ENCODE measurements around the gene INTS6. TPM values are rescaled to one million over a fixed set of nuclear protein-coding genes. Genes with fewer than 3 reads are reported as not detected.

The INTS6 gene
- total RNA-seq, 1 donor, result 69.1 TPM

DNA sequence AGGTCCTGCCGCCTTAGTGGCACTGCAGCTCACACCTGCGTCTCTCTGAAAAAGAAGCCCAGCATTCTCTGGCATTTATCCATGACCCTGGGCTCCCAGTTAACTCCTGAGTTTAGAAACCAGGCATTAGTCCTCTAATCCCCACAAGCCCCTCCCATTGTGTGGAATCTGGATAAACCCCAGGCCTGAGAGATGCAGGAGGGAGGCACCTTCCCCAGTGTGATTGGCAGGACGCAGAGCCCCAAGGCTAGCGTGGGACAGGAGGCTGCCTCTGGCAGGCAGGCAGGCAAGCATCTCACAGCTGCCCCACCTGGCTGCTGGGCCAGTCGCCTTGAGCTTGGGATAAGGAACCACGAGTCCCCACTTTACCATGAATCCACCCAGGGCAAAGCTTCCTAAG, 124.3 kb downstream of the INTS6 start:
- no peak overlapping the region for H3K4me3 ChIP-seq (ENCODE audit: low read depth, low read length)
- no peak for DNase-seq (ENCODE audit: low read depth)
- TF ChIP-seq, protein P1, sequence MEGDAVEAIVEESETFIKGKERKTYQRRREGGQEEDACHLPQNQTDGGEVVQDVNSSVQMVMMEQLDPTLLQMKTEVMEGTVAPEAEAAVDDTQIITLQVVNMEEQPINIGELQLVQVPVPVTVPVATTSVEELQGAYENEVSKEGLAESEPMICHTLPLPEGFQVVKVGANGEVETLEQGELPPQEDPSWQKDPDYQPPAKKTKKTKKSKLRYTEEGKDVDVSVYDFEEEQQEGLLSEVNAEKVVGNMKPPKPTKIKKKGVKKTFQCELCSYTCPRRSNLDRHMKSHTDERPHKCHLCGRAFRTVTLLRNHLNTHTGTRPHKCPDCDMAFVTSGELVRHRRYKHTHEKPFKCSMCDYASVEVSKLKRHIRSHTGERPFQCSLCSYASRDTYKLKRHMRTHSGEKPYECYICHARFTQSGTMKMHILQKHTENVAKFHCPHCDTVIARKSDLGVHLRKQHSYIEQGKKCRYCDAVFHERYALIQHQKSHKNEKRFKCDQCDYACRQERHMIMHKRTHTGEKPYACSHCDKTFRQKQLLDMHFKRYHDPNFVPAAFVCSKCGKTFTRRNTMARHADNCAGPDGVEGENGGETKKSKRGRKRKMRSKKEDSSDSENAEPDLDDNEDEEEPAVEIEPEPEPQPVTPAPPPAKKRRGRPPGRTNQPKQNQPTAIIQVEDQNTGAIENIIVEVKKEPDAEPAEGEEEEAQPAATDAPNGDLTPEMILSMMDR (IDR thresholded peaks at IDR 0.05; ENCODE audit: insufficient read depth, low read depth, low read length), result no peak

DNA sequence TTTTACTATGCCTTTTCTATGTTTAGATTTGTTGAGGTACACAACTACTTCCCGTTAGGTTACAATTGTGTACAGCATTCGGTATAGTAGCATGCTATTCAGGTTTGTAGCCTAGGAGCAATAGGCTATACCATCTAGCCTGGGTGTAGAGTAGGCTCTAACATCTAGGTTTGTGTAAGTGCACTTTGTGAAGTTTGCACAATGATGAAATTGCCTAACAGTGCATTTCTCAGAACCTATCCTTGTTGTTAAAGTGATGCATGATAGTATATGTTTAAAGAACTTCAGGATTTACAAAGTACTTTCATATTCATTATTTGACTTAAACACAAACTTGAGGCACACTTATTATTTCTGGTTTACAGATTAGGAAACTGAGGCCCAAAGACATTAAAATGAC, 124.9 kb downstream of the INTS6 start:
- DNase-seq (ENCODE audit: low read depth), result no peak

DNA sequence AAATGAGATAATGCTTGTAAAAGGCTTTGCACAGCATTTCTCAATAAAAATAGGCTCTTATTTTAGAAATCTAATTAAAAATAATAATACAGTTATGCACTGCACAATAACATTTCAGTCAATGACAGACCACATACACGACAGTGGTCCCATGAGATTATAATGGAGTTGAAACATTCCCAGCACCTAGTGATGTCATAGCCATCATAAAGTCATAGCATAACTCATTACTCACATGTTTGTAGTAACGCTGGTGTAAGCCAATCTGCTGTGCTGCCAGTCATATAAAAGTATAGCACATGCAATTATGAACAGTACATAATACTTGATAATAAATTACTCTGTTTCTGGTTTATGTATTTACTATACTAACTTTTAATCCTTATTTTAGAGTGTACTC, 126.1 kb downstream of the INTS6 start:
- no peak for DNase-seq (ENCODE audit: low read depth)
- TF ChIP-seq, protein P1 (IDR thresholded peaks at IDR 0.05; ENCODE audit: insufficient read depth, low read depth, low read length), result no peak
- H3K4me3 ChIP-seq (ENCODE audit: low read depth, low read length), result no peak overlapping the region

More for the DNA sequence above, 124.9 kb downstream of the INTS6 start:
- TF ChIP-seq, protein P1 (IDR thresholded peaks at IDR 0.05; ENCODE audit: insufficient read depth, low read depth, low read length), result no peak
- no peak overlapping the region for H3K4me3 ChIP-seq (ENCODE audit: low read depth, low read length)

DNA sequence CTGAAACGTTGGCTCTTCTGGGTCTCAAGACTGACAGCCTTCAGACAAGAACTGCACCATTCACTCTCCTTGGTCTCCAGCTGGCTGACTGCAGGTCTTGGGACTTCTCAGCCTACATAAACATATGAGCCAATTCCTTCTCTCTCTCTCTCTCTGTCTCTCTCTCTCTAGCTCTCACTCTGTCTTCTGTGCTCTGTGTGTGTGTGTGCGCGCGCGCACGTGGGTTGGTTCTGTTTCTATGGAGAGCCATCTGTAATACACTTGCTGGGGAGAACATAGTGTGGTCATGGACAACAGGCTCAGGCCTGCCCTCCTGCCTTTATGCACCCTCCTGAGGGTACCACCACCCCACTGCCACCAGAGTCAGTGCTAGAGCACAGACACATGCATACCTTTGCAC, 127.0 kb downstream of the INTS6 start:
- DNase-seq (ENCODE audit: low read depth), result no peak
- no peak overlapping the region for H3K4me3 ChIP-seq (ENCODE audit: low read depth, low read length)
- TF ChIP-seq, protein P1 (IDR thresholded peaks at IDR 0.05; ENCODE audit: insufficient read depth, low read depth, low read length), result no peak

DNA sequence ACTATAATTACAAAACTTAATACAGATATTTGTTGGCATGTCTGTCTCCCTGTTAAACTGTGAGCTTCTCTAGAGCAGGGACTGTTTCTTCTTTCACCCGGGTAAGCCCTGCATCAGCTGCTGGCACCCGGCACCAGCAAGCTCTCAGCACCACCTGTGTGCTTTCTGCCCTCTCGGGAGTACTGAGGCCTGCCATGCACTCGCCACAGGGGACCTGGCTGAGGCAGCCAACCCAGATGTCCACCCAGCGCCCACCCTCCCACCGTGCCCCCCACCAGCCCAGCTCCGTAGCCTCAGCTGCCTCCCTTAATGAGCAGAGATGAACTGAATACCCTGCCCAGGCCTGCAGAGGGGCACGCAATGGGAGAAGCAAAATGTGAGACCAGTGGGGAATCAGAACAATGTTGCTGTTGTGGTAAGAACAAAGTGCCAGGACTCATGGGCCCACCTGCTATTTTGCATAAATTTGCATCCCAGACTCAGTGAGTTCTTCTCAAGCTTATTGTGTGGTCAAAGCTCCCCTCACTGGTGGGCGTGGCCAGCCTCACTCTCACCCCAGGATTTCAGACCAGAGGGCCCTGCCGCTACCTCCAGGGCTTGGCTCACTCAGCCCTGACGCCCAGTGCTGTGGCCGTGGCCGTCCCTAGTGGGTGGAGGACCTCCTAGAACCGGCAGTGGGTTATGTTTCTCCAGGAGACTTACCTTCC, 128.0 kb downstream of the INTS6 start:
- H3K4me3 ChIP-seq (ENCODE audit: low read depth, low read length), result no peak overlapping the region
- TF ChIP-seq, protein P1 (IDR thresholded peaks at IDR 0.05; ENCODE audit: insufficient read depth, low read depth, low read length), result no peak
- DNase-seq (ENCODE audit: low read depth), result no peak

DNA sequence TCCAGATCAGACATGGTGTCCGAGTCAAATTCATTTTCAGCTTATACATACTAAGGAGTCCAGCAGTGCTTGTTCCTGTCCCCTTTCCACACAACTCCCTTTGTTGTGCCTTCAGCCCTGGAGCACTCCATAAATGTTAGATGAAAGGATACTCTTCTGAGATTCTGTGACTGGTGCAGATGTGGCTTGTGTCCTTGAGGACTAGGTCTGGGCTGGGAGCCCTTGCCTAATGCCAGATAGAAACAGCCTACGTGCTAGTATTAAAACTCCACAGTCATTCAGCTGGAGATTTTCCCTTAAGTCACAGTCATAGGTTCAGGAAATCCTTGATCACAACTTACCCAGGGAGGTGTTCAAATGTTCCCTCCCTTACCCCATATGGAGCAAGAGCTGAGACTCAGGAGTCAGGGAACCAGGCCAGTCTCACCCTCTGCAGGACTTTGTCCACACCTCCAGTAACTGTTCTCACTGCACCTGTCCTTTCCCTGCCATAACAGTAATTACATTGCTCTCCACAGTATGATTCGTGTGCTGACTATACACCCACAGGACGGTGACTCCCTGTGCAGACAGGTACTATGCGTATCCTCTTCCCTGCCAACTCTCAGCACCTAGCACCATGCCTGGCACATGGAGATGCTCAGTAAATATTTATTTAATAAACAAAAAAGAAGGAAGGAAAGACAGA, 128.9 kb downstream of the INTS6 start:
- TF ChIP-seq, protein P1 (IDR thresholded peaks at IDR 0.05; ENCODE audit: insufficient read depth, low read depth, low read length), result no peak
- no peak for DNase-seq (ENCODE audit: low read depth)
- no peak overlapping the region for H3K4me3 ChIP-seq (ENCODE audit: low read depth, low read length)
